Neural cell (in vitro differentiated cells): ENCODE measurements around the gene ACTN1. TPM values are rescaled to one million over a fixed set of nuclear protein-coding genes. Genes with fewer than 3 reads are reported as not detected.

Source experiments
- H2AFZ ChIP-seq: fragments of 200-600, 300-800 bp; sonication (generic), shearing (Covaris generic); 2 replicates; pipeline ENCODE4 v1.6.0; 2014; ENCODE audit warnings: low read depth, mild to moderate bottlenecking, antibody characterized with exemption, low read length, moderate library complexity
- H3F3A ChIP-seq: fragments of 200-600 bp; shearing (Covaris generic); 2 replicates; pipeline ENCODE4 v1.6.1; 2016; ENCODE audit warnings: mild to moderate bottlenecking, moderate library complexity, mixed read lengths, antibody characterized with exemption, low read length; ENCODE audit not compliant: insufficient read depth, poor library complexity, severe bottlenecking
- H3K27ac ChIP-seq: fragments of 200-600, 300-800 bp; sonication (generic), shearing (Covaris generic); 2 replicates; pipeline ENCODE4 v1.5.1; 2014; ENCODE audit warnings: mild to moderate bottlenecking, low read length, moderate library complexity
- H3K27me3 ChIP-seq: fragments of 300-800, 200-600 bp; sonication (generic), shearing (Covaris generic); 2 replicates; pipeline ENCODE4 v1.6.0; 2014; ENCODE audit warnings: mild to moderate bottlenecking, low read depth, low read length, moderate library complexity; ENCODE audit not compliant: insufficient read depth
- H3K36me3 ChIP-seq: fragments of 300-800, 200-600 bp; sonication (generic), shearing (Covaris generic); 2 replicates; pipeline ENCODE4 v1.5.1; 2014; ENCODE audit warnings: mild to moderate bottlenecking, antibody characterized with exemption, low read length, moderate library complexity; ENCODE audit not compliant: insufficient read depth
- H3K4me2 ChIP-seq: fragments of 300-800, 200-600 bp; sonication (generic), shearing (Covaris generic); 2 replicates; pipeline ENCODE4 v1.6.0; 2014; ENCODE audit warnings: mild to moderate bottlenecking, low read length
- H3K4me3 ChIP-seq: fragments of 300-800, 200-600 bp; sonication (generic), shearing (Covaris generic); 2 replicates; pipeline ENCODE4 v1.5.1; 2014; ENCODE audit warnings: mild to moderate bottlenecking, low read length, moderate library complexity
- H3K79me2 ChIP-seq: fragments of 200-600 bp; shearing (Covaris generic); replicated peaks from 2 replicates; pipeline ENCODE4 v1.6.0; 2014; ENCODE audit warnings: mild to moderate bottlenecking, low read length, moderate library complexity; ENCODE audit not compliant: insufficient read depth
- H3K9ac ChIP-seq: fragments of 300-800, 200-600 bp; sonication (generic), shearing (Covaris generic); 2 replicates; pipeline ENCODE4 v1.6.1; 2016; ENCODE audit warnings: mild to moderate bottlenecking, low read length, mixed read lengths
- H3K9me2 ChIP-seq: fragments of 200-600 bp; shearing (Covaris generic); 2 replicates; pipeline ENCODE4 v1.6.1; 2016; ENCODE audit warnings: mild to moderate bottlenecking, low read length, mixed read lengths; ENCODE audit not compliant: insufficient read depth
- H3K9me3 ChIP-seq: fragments of 200-600, 300-800 bp; sonication (generic), shearing (Covaris generic); 2 replicates; pipeline ENCODE4 v1.6.1; 2016; ENCODE audit warnings: mild to moderate bottlenecking, mixed run types, low read length, moderate library complexity, mixed read lengths
- H4K20me1 ChIP-seq: fragments of 200-600 bp; shearing (Covaris generic); 2 replicates; pipeline ENCODE4 v1.6.1; 2016; ENCODE audit warnings: mild to moderate bottlenecking, mixed run types; ENCODE audit not compliant: insufficient read depth
- CTCF ChIP-seq: fragments of 450-650 bp; IDR thresholded peaks from 2 replicates; pipeline ENCODE4 v1.5.1; 2014; ENCODE audit warnings: antibody characterized with exemption, mild to moderate bottlenecking, moderate library complexity; ENCODE audit not compliant: poor library complexity, severe bottlenecking
- EP300 ChIP-seq: fragments of 450-650 bp; conservative IDR thresholded peaks from 2 replicates; pipeline ENCODE4 v1.6.1; 2014; ENCODE audit warnings: antibody characterized with exemption, mild to moderate bottlenecking, moderate library complexity; ENCODE audit not compliant: poor library complexity, severe bottlenecking
- EZH2 ChIP-seq: fragments of 200-600, 300-800 bp; shearing (Covaris generic), sonication (generic); IDR thresholded peaks from 2 replicates; pipeline ENCODE4 v1.6.1; 2014; ENCODE audit warnings: antibody characterized with exemption, low read length, borderline replicate concordance, mild to moderate bottlenecking; ENCODE audit not compliant: insufficient read depth, poor library complexity, severe bottlenecking
- MXI1 ChIP-seq: fragments of 450-650 bp; conservative IDR thresholded peaks from 2 replicates; pipeline ENCODE4 v1.6.1; 2014; ENCODE audit warnings: antibody characterized with exemption, mild to moderate bottlenecking; ENCODE audit not compliant: poor library complexity, severe bottlenecking
- POLR2AphosphoS5 ChIP-seq: IDR thresholded peaks from 2 replicates; pipeline ENCODE4 v1.6.1; 2012
- RAD21 ChIP-seq: fragments of 450-650 bp; conservative IDR thresholded peaks from 2 replicates; pipeline ENCODE4 v1.6.1; 2014; ENCODE audit warnings: antibody characterized with exemption, mild to moderate bottlenecking, moderate library complexity
- SMC3 ChIP-seq: fragments of 450-650 bp; conservative IDR thresholded peaks from 2 replicates; pipeline ENCODE4 v1.6.1; 2014; ENCODE audit warnings: antibody characterized with exemption, mild to moderate bottlenecking, moderate library complexity; ENCODE audit not compliant: poor library complexity
- TAF1 ChIP-seq: IDR thresholded peaks from 2 replicates; pipeline ENCODE4 v1.6.1; 2012; ENCODE audit warnings: low read depth
- polyA plus RNA-seq: library from polyadenylated mRNA; depleted of rRNA; stranded (reverse); fragments of >200 nt; gene quantifications from 2 replicates; pipeline ENCODE4 v1.2.3, GENCODE V29; 2014
- TF ChIP-seq, protein P1 (sequence below): IDR thresholded peaks from 2 replicates; pipeline ENCODE4 v1.6.1; 2012; ENCODE audit warnings: borderline replicate concordance

Gene ACTN1
- polyA plus RNA-seq, 1 donor from 2014 or later, result 10.8 TPM

DNA sequence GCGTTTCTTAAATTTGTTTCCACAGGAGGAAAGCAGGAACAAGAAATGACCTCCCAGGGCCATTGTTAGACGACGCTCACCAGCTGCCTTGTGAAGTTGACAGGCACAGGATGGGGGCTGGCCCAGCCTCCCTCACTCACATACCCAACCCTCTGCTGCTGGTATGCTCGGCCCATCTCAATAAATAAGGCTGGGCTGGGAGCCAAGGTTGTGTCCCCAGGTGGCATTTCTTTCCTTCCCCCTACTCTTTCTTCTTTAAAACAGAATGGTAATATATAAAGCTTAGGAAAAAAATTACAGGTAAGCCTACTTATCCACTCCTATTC, 93.0 kb downstream of the ACTN1 start:
- Histone ChIP-seq H4K20me1 (no peaks in the 10 kb centered on the region), H2AFZ (no peak overlapping the region), H3K79me2 (no peaks in the 10 kb centered on the region), H3K4me2 (no peak overlapping the region), H3K9me2 (no peaks in the 10 kb centered on the region), H3K9ac (no peak overlapping the region), H3K9me3 (no peaks in the 10 kb centered on the region), H3K4me3 (no peak overlapping the region), H3K27ac (no peak overlapping the region), H3K27me3 (no peaks in the 10 kb centered on the region), H3F3A (no peaks in the 10 kb centered on the region), H3K36me3 (peaks cover 5% of the 10 kb centered on the region)
- TF ChIP-seq RAD21, result no peak
- TF ChIP-seq CTCF, result no peak

DNA sequence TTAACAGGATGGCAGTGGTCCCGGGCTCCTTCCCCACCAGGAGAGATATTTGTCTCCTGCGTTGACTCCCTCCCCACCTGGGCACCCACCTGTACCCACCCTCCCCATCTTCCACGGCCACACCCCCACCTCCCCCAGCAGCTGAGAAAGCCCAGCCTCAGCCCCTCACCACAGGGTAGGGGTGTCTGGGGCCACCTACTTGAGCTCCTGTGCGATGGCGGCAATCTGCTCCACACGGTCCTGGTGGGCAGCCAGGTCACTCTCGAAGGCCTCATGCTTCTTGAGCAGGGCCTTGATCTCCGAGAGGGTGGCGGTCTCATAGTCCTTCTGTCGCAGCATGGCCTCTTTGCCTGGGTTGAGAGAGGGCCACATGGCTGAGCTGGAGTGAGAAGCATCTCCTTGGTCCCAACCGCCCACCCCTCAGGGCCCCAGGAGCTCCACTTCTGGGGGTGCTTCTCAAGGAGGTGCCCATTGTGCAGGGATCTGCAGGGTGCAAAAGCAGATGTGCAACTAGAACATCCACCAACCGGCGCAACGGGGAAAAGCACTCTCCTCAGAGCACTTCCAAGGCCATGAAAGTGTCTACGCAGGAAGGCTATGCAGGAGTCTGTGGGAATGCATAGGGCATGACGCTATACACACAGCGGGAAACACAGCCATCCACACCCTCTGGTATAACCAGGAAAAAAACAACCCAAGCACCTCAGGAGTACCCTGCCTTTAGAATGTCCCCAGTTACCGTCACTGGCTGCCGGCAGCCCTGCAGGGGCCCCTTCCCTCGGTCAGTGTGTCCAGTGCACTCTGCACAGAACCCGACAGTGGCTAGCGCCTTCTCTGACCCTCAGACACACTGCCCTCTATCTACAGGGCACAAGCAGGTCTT, 93.6 kb downstream of the ACTN1 start:
- Histone ChIP-seq H3K79me2 (no peaks in the 10 kb centered on the region), H3K27ac (no peak overlapping the region), H3K9me2 (no peaks in the 10 kb centered on the region), H4K20me1 (no peaks in the 10 kb centered on the region), H3K9me3 (no peaks in the 10 kb centered on the region), H3K4me3 (no peak overlapping the region), H2AFZ (no peak overlapping the region), H3K9ac (no peak overlapping the region), H3K36me3 (peaks cover 5% of the 10 kb centered on the region), H3F3A (no peaks in the 10 kb centered on the region), H3K4me2 (no peak overlapping the region), H3K27me3 (no peaks in the 10 kb centered on the region)
- no peak for TF ChIP-seq CTCF
- TF ChIP-seq MXI1, result no peak
- TF ChIP-seq POLR2AphosphoS5, result no peak
- TF ChIP-seq EZH2, result no peak

DNA sequence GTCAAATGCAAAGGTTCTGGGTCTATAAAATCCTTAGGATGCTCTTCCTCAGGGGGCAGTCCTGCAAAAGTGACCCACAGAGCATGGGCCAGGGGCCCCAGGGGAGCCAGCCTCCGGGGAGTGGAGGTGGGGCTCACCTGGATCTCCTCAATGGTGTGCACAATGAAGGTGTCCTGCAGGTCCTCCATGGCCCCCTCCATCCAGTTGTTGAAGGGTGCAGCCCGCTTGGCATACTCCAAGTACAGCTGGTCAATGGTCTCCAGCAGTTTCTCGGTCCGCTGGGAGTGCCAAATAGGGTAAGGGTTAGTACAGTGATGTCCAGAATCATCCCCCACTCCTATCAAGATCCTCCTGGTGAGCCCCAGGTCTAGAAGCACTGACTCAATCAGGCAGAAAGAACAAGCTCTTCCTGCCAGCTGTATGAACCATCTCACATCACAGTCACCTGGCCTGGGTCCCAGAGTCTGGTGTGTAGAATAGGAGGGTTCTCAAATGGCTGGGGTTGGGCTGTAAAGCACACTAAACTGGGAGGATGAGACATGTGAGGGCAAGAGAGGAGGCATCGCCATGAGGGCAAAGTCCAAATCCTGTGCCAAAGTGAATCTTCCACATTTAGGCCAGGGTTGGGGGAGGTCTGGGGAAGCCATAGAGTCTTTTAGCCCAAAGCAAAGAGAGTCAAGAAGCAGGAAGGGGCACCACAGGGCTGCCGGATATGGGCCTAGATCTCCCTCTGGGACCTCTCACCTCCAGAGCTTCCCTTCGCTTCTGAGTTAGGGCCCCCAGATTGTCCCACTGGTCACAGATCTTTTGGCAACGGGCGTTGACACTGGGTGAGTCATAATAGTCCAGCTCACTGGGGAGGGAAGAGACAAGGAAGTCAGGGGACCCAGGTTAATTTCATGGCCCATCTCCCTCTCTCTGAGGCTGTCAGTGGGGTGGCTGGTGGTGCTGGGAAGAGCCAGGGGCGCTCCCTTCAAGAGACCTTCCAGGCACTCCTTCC, 94.8 kb downstream of the ACTN1 start:
- Histone ChIP-seq H3K27ac (no peak overlapping the region), H4K20me1 (no peaks in the 10 kb centered on the region), H3K9me2 (no peaks in the 10 kb centered on the region), H3K9me3 (no peaks in the 10 kb centered on the region), H3K9ac (no peak overlapping the region), H3K79me2 (no peaks in the 10 kb centered on the region), H3K4me3 (no peak overlapping the region), H3F3A (no peaks in the 10 kb centered on the region), H2AFZ (no peak overlapping the region), H3K4me2 (no peak overlapping the region), H3K27me3 (no peaks in the 10 kb centered on the region), H3K36me3 (peaks cover 5% of the 10 kb centered on the region)
- TF ChIP-seq TAF1 (no peak), SMC3 (no peak), POLR2AphosphoS5 (no peak), EP300 (no peak), EZH2 (no peak), MXI1 (no peak), RAD21 (no peak), CTCF (no peak)
- TF ChIP-seq, protein P1, sequence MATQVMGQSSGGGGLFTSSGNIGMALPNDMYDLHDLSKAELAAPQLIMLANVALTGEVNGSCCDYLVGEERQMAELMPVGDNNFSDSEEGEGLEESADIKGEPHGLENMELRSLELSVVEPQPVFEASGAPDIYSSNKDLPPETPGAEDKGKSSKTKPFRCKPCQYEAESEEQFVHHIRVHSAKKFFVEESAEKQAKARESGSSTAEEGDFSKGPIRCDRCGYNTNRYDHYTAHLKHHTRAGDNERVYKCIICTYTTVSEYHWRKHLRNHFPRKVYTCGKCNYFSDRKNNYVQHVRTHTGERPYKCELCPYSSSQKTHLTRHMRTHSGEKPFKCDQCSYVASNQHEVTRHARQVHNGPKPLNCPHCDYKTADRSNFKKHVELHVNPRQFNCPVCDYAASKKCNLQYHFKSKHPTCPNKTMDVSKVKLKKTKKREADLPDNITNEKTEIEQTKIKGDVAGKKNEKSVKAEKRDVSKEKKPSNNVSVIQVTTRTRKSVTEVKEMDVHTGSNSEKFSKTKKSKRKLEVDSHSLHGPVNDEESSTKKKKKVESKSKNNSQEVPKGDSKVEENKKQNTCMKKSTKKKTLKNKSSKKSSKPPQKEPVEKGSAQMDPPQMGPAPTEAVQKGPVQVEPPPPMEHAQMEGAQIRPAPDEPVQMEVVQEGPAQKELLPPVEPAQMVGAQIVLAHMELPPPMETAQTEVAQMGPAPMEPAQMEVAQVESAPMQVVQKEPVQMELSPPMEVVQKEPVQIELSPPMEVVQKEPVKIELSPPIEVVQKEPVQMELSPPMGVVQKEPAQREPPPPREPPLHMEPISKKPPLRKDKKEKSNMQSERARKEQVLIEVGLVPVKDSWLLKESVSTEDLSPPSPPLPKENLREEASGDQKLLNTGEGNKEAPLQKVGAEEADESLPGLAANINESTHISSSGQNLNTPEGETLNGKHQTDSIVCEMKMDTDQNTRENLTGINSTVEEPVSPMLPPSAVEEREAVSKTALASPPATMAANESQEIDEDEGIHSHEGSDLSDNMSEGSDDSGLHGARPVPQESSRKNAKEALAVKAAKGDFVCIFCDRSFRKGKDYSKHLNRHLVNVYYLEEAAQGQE, result no peak
